ENCODE results near the gene CFAP299. TPM values are rescaled to one million over a fixed set of nuclear protein-coding genes. Genes with fewer than 3 reads are reported as not detected.

Gene CFAP299
- total and polyA plus RNA-seq, 2 of the 8 experiments (the other 6 are each of a cell fraction or from before 2014, with no cell fraction given), result not detected

GRCh38 chr4:80526697-80527096 is 191.2 kb downstream of the CFAP299 start:
- Histone ChIP-seq H4K5ac (ENCODE audit: insufficient read length, low read depth, low read length) (no peak overlapping the region), H3K4me1 (replicated peaks in 1 of 4; ENCODE audit: control insufficient read depth in 3 of 4, insufficient read depth in 4 of 4, low read length in 3 of 4) (no peaks in the 10 kb centered on the region), H3K9me3 (ENCODE audit: insufficient read depth in 2 of 2, low read depth in 1 of 2, low read length in 1 of 2) (no peaks in the 10 kb centered on the region), H3K36me3 (ENCODE audit: control insufficient read depth in 2 of 4, insufficient read depth in 4 of 4, low read length in 3 of 4) (no peaks in the 10 kb centered on the region), H2BK12ac (ENCODE audit: low read depth, low read length) (no peak overlapping the region), H2BK20ac (ENCODE audit: low read length) (no peak overlapping the region), H3K27ac (ENCODE audit: low read depth, low read length) (no peak overlapping the region), H3K18ac (ENCODE audit: extremely low read depth, low read length) (no peak overlapping the region), H4K91ac (replicated peaks; ENCODE audit: insufficient read length, low read length) (no peak overlapping the region), H4K8ac (ENCODE audit: extremely low read depth, insufficient read depth, low read length) (no peak overlapping the region), H3K23ac (ENCODE audit: insufficient read length) (no peak overlapping the region), H3K23me2 (ENCODE audit: low read depth, low read length) (no peaks in the 10 kb centered on the region), H3K4ac (replicated peaks; ENCODE audit: insufficient read length, low read depth, low read length) (no peak overlapping the region), H3K79me2 (ENCODE audit: control insufficient read depth in 1 of 2, insufficient read depth in 2 of 2, low read length in 2 of 2) (no peaks in the 10 kb centered on the region), H2AFZ (ENCODE audit: low read length) (no peak overlapping the region), H3K27me3 (replicated peaks in 1 of 4; ENCODE audit: control insufficient read depth in 3 of 4, extremely low read depth in 1 of 4, insufficient read depth in 3 of 4, low read length in 3 of 4) (no peaks in the 10 kb centered on the region), H3K79me1 (ENCODE audit: low read depth, low read length) (no peaks in the 10 kb centered on the region), H3K56ac (replicated peaks; ENCODE audit: insufficient read length, low read depth, low read length) (no peak overlapping the region), H2AK5ac (ENCODE audit: low read depth, low read length) (no peak overlapping the region), H2BK120ac (replicated peaks; ENCODE audit: low read depth, low read length) (no peak overlapping the region), H2BK5ac (ENCODE audit: low read depth, low read length) (no peak overlapping the region), H2BK15ac (ENCODE audit: low read length) (no peak overlapping the region), H3K4me3 (ENCODE audit: extremely low read depth in 1 of 4, insufficient read depth in 2 of 4, low read depth in 3 of 4, low read length in 4 of 4) (no peak overlapping the region), H3K14ac (ENCODE audit: insufficient read length) (no peak overlapping the region), H4K20me1 (replicated peaks in 1 of 2; ENCODE audit: control insufficient read depth in 1 of 2, insufficient read depth in 2 of 2, low read length in 2 of 2) (no peaks in the 10 kb centered on the region), H3K9ac (replicated peaks in 1 of 4; ENCODE audit: extremely low read depth in 1 of 4, low read depth in 3 of 4, low read length in 3 of 4) (no peak overlapping the region), H3K4me2 (ENCODE audit: insufficient read depth in 1 of 2, low read depth in 2 of 2, low read length in 2 of 2) (no peak overlapping the region)
- no peak for FAIRE-seq
- POLR2A ChIA-PET (ENCODE audit: partially characterized antibody), result no interaction called here
- CTCF ChIA-PET (ENCODE audit: partially characterized antibody), result no interaction called here
- 90 to 100% methylated on average over 1 to 2 of the region's 2 CpGs for WGBS, 2 experiments (ENCODE audit: extremely low coverage in 1 of 2, insufficient coverage in 1 of 2, insufficient read length in 1 of 2, insufficient replicate concordance in 2 of 2, low coverage in 1 of 2, low lambda C conversion rate in 2 of 2, missing lambda C conversion rate in 1 of 2)
- TF ChIP-seq BACH1 (IDR thresholded peaks at IDR 0.05; ENCODE audit: low read length) (no peak), CEBPB (IDR thresholded peaks at IDR 0.05; ENCODE audit: low read depth, low read length) (peak; percentile 39; the same call in 1 of the 2 replicates), SP4 (IDR thresholded peaks at IDR 0.05; ENCODE audit: low read length) (no peak)
- DNase-seq (ENCODE audit: low read depth in 1 of 2, low spot score in 2 of 2), result no peak
